ENCODE data around the gene KIFBP. TPM values are rescaled to one million over a fixed set of nuclear protein-coding genes. Genes with fewer than 3 reads are reported as not detected.

The KIFBP gene
- polyA plus RNA-seq, 1 of the 3 experiments (the other 2 are of a cell fraction), result 16.9 TPM

GRCh38 chr10:68950598-68950997 is 38.0 kb upstream of the KIFBP start:
- peaks cover 14% of the 10 kb centered on the region for H3F3A ChIP-seq (replicated peaks; ENCODE audit: insufficient read depth)
- no peaks in the 10 kb centered on the region for H3K27me3 ChIP-seq (ENCODE audit: insufficient read depth)
- TF ChIP-seq FOSL2 (IDR thresholded peaks at IDR 0.05; ENCODE audit: borderline replicate concordance, low read depth) (no peak), CHD2 (IDR thresholded peaks at IDR 0.05; ENCODE audit: low read length, partially characterized antibody) (no peak), RXRA (IDR thresholded peaks at IDR 0.05; ENCODE audit: borderline replicate concordance, low read depth) (no peak), ELF1 (IDR thresholded peaks at IDR 0.05) (no peak), RAD21 (IDR thresholded peaks at IDR 0.05; ENCODE audit: low read length) (no peak), POLR2AphosphoS5 (IDR thresholded peaks at IDR 0.05; ENCODE audit: low read depth, low read length) (no peak), SIN3A (IDR thresholded peaks at IDR 0.05; ENCODE audit: borderline replicate concordance, low read depth, low read length) (no peak), USF1 (IDR thresholded peaks at IDR 0.05; ENCODE audit: borderline replicate concordance, low read depth) (no peak), TEAD4 (IDR thresholded peaks at IDR 0.05; ENCODE audit: borderline replicate concordance, insufficient read depth) (no peak), SMC3 (IDR thresholded peaks at IDR 0.05; ENCODE audit: low read depth, low read length) (no peak), RCOR1 (IDR thresholded peaks at IDR 0.05; ENCODE audit: low read length) (no peak), ZBTB33 (IDR thresholded peaks at IDR 0.05; ENCODE audit: borderline replicate concordance, low read depth) (no peak), RFX5 (IDR thresholded peaks at IDR 0.05; ENCODE audit: low read length) (no peak), NRF1 (IDR thresholded peaks at IDR 0.05; ENCODE audit: low read depth, low read length) (no peak), USF2 (IDR thresholded peaks at IDR 0.05; ENCODE audit: borderline replicate concordance, low read depth, low read length) (no peak), JUND (IDR thresholded peaks at IDR 0.05) (no peak), TAF1 (IDR thresholded peaks at IDR 0.05; ENCODE audit: borderline replicate concordance, low read depth, low read length) (no peak), FOXM1 (IDR thresholded peaks at IDR 0.05; ENCODE audit: low read depth) (no peak)
- TF ChIP-seq, protein P1, sequence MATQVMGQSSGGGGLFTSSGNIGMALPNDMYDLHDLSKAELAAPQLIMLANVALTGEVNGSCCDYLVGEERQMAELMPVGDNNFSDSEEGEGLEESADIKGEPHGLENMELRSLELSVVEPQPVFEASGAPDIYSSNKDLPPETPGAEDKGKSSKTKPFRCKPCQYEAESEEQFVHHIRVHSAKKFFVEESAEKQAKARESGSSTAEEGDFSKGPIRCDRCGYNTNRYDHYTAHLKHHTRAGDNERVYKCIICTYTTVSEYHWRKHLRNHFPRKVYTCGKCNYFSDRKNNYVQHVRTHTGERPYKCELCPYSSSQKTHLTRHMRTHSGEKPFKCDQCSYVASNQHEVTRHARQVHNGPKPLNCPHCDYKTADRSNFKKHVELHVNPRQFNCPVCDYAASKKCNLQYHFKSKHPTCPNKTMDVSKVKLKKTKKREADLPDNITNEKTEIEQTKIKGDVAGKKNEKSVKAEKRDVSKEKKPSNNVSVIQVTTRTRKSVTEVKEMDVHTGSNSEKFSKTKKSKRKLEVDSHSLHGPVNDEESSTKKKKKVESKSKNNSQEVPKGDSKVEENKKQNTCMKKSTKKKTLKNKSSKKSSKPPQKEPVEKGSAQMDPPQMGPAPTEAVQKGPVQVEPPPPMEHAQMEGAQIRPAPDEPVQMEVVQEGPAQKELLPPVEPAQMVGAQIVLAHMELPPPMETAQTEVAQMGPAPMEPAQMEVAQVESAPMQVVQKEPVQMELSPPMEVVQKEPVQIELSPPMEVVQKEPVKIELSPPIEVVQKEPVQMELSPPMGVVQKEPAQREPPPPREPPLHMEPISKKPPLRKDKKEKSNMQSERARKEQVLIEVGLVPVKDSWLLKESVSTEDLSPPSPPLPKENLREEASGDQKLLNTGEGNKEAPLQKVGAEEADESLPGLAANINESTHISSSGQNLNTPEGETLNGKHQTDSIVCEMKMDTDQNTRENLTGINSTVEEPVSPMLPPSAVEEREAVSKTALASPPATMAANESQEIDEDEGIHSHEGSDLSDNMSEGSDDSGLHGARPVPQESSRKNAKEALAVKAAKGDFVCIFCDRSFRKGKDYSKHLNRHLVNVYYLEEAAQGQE (IDR thresholded peaks at IDR 0.05; ENCODE audit: low read depth, low read length), result no peak
- TF ChIP-seq, protein P2, sequence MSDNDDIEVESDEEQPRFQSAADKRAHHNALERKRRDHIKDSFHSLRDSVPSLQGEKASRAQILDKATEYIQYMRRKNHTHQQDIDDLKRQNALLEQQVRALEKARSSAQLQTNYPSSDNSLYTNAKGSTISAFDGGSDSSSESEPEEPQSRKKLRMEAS (IDR thresholded peaks at IDR 0.05; ENCODE audit: low read depth), result no peak
- H3K9me3 ChIP-seq, result no peaks in the 10 kb centered on the region
- ChIA-PET POLR2A (no interaction called here), CTCF (no interaction called here)
- peaks cover 5% of the 10 kb centered on the region; the same call in 1 of the 2 replicates for H3K79me2 ChIP-seq (ENCODE audit: insufficient read depth)
- H3K4me3 ChIP-seq (ENCODE audit: low read depth in 2 of 2, low read length in 1 of 2), result no peak overlapping the region
- 97% methylated on average over 3 of the region's 3 CpGs for WGBS (ENCODE audit: low lambda C conversion rate)
- no peak overlapping the region for H3K9ac ChIP-seq
- no peak for DNase-seq
- H2AFZ ChIP-seq (ENCODE audit: low read depth), result no peak overlapping the region
- peaks cover 28 to 42% of the 10 kb centered on the region in 2 experiments for H3K36me3 ChIP-seq (replicated peaks in 1 of 2; ENCODE audit: control insufficient read depth in 1 of 2, insufficient read depth in 2 of 2, low read length in 1 of 2)
- H3K4me1 ChIP-seq (ENCODE audit: control insufficient read depth in 1 of 2, insufficient read depth in 2 of 2, low read depth in 1 of 2, low read length in 1 of 2), result no peaks in the 10 kb centered on the region; a peak in 1 of 4 replicates
- H3K4me2 ChIP-seq, result no peak overlapping the region
- no peaks in the 10 kb centered on the region for H4K20me1 ChIP-seq (ENCODE audit: insufficient read depth)
- H3K27ac ChIP-seq (ENCODE audit: low read depth in 2 of 2, low read length in 1 of 2), result no peak overlapping the region
- no peaks in the 10 kb centered on the region for H3K9me2 ChIP-seq
